GM12891 (cell line): ENCODE data around the gene LIPJ.

Source experiments
- POLR2AphosphoS5 ChIP-seq: IDR thresholded peaks from 2 replicates; pipeline ENCODE4 v1.6.1; 2011; ENCODE audit warnings: low read depth, low read length, control low read depth
- TAF1 ChIP-seq: IDR thresholded peaks from 2 replicates; pipeline ENCODE4 v1.6.1; 2011; ENCODE audit warnings: low read depth, low read length, control low read depth

GRCh38 chr10:88592381-88592780 is 5.8 kb downstream of the LIPJ start:
- TF ChIP-seq POLR2AphosphoS5: no peak
- no peak for TF ChIP-seq TAF1
